Measurements from ENCODE around the gene CPA4. TPM values are rescaled to one million over a fixed set of nuclear protein-coding genes. Genes with fewer than 3 reads are reported as not detected.
"Not testable (repeated sequence)": the region's sequence is repeated elsewhere in the genome, so short reads cannot be mapped to it uniquely, and the experiment has no call there.

The CPA4 gene
- total and polyA plus RNA-seq, 4 donors: 0.03 to 0.05 TPM; not detected in 2

GRCh38 chr7:130319541-130319940, 26.6 kb downstream of the CPA4 start:
- Histone ChIP-seq H3K4me1 (ENCODE audit: control insufficient read depth in 4 of 4, insufficient read depth in 4 of 4, low read length in 3 of 4) (no peaks in the 10 kb centered on the region), H3K9me3 (ENCODE audit: control insufficient read depth in 4 of 4, low read length in 3 of 4) (no peaks in the 10 kb centered on the region), H3K36me3 (ENCODE audit: control insufficient read depth in 4 of 4, insufficient read depth in 3 of 4, low read depth in 1 of 4, low read length in 3 of 4) (no peaks in the 10 kb centered on the region), H3K27ac (ENCODE audit: low read depth in 1 of 2, low read length in 2 of 2) (no peak overlapping the region), H3K4me3 (ENCODE audit: low read depth in 1 of 3, low read length in 3 of 3) (no peak overlapping the region), H3K27me3 (ENCODE audit: control insufficient read depth in 4 of 4, insufficient read depth in 4 of 4, low read length in 3 of 4) (no peaks in the 10 kb centered on the region), H3K9ac (ENCODE audit: low read depth in 1 of 2, low read length in 2 of 2) (no peak overlapping the region)
- TF ChIP-seq YY1 (IDR thresholded peaks at IDR 0.05): no peak
- TF ChIP-seq MAX (IDR thresholded peaks at IDR 0.05): no peak
- no peak for TF ChIP-seq HNF4A (conservative IDR thresholded peaks at IDR 0.05)
- no peak for TF ChIP-seq GABPA (IDR thresholded peaks at IDR 0.05 in 1 of 2, conservative IDR thresholded peaks at IDR 0.05 in 1 of 2)
- no peak for TF ChIP-seq FOXA1 (IDR thresholded peaks at IDR 0.05)
- no peak for TF ChIP-seq SP1 (IDR thresholded peaks at IDR 0.05)
- TF ChIP-seq RAD21 (IDR thresholded peaks at IDR 0.05): no peak
- 88% methylated on average over 1 of the region's 1 CpG for WGBS
- no peak for DNase-seq (ENCODE audit: low spot score)

GRCh38 chr7:130321542-130322229, 28.7 kb downstream of the CPA4 start:
- H3K4me1 ChIP-seq (ENCODE audit: control insufficient read depth in 4 of 4, insufficient read depth in 4 of 4, low read length in 3 of 4); DNase-seq (ENCODE audit: low spot score); H3K9ac ChIP-seq (ENCODE audit: low read depth in 1 of 2, low read length in 2 of 2); H3K27me3 ChIP-seq (ENCODE audit: control insufficient read depth in 4 of 4, insufficient read depth in 4 of 4, low read length in 3 of 4); H3K9me3 ChIP-seq (ENCODE audit: control insufficient read depth in 4 of 4, low read length in 3 of 4); H3K36me3 ChIP-seq (ENCODE audit: control insufficient read depth in 4 of 4, insufficient read depth in 3 of 4, low read depth in 1 of 4, low read length in 3 of 4); H3K4me3 ChIP-seq (ENCODE audit: low read depth in 1 of 3, low read length in 3 of 3); H3K27ac ChIP-seq (ENCODE audit: low read depth in 1 of 2, low read length in 2 of 2): not testable (repeated sequence)
- WGBS: 89% methylated on average over 3 of the region's 3 CpGs

GRCh38 chr7:130322615-130323014, 29.7 kb downstream of the CPA4 start:
- TF ChIP-seq HNF4G (IDR thresholded peaks at IDR 0.05): no peak
- no peak for TF ChIP-seq FOXA1 (IDR thresholded peaks at IDR 0.05)
- no peak for TF ChIP-seq YY1 (IDR thresholded peaks at IDR 0.05)
- Histone ChIP-seq H3K36me3 (ENCODE audit: control insufficient read depth in 4 of 4, insufficient read depth in 3 of 4, low read depth in 1 of 4, low read length in 3 of 4) (no peaks in the 10 kb centered on the region), H3K9me3 (ENCODE audit: control insufficient read depth in 4 of 4, low read length in 3 of 4) (no peaks in the 10 kb centered on the region), H3K4me3 (ENCODE audit: low read depth in 1 of 3, low read length in 3 of 3) (no peak overlapping the region), H3K9ac (ENCODE audit: low read depth in 1 of 2, low read length in 2 of 2) (no peak overlapping the region), H3K4me1 (ENCODE audit: control insufficient read depth in 4 of 4, insufficient read depth in 4 of 4, low read length in 3 of 4) (no peaks in the 10 kb centered on the region), H3K27ac (ENCODE audit: low read depth in 1 of 2, low read length in 2 of 2) (no peak overlapping the region), H3K27me3 (ENCODE audit: control insufficient read depth in 4 of 4, insufficient read depth in 4 of 4, low read length in 3 of 4) (no peaks in the 10 kb centered on the region)
- 89% methylated on average over 7 of the region's 7 CpGs for WGBS
- DNase-seq (ENCODE audit: low spot score): no peak

- Histone ChIP-seq H3K4me1 (ENCODE audit: control insufficient read depth in 4 of 4, insufficient read depth in 4 of 4, low read length in 3 of 4) (no peaks in the 10 kb centered on the region), H3K27ac (ENCODE audit: low read depth in 1 of 2, low read length in 2 of 2) (no peak overlapping the region), H3K27me3 (ENCODE audit: control insufficient read depth in 4 of 4, insufficient read depth in 4 of 4, low read length in 3 of 4) (no peaks in the 10 kb centered on the region), H3K9me3 (ENCODE audit: control insufficient read depth in 4 of 4, low read length in 3 of 4) (no peaks in the 10 kb centered on the region), H3K4me3 (ENCODE audit: low read depth in 1 of 3, low read length in 3 of 3) (no peak overlapping the region), H3K36me3 (ENCODE audit: control insufficient read depth in 4 of 4, insufficient read depth in 3 of 4, low read depth in 1 of 4, low read length in 3 of 4) (no peaks in the 10 kb centered on the region), H3K9ac (ENCODE audit: low read depth in 1 of 2, low read length in 2 of 2) (no peak overlapping the region)
- WGBS: 95% methylated on average over 10 of the region's 10 CpGs
- no peak for DNase-seq (ENCODE audit: low spot score)
- no peak for TF ChIP-seq HNF4G (IDR thresholded peaks at IDR 0.05)
- TF ChIP-seq ATF3 (IDR thresholded peaks at IDR 0.05): no peak
- no peak for TF ChIP-seq YY1 (IDR thresholded peaks at IDR 0.05)
- no peak for TF ChIP-seq JUND (IDR thresholded peaks at IDR 0.05)
- TF ChIP-seq TAF1 (conservative IDR thresholded peaks at IDR 0.05): no peak
- TF ChIP-seq ZBTB33 (IDR thresholded peaks at IDR 0.05): no peak
- no peak for TF ChIP-seq REST (IDR thresholded peaks at IDR 0.05)
- no peak for TF ChIP-seq HNF4A (conservative IDR thresholded peaks at IDR 0.05)
Measured at GRCh38 chr7:130324306-130324943, 31.5 kb downstream of the CPA4 start.

All from liver (tissue), 9 donors.